ENCODE results near the gene CDCA8. TPM values are rescaled to one million over a fixed set of nuclear protein-coding genes. Genes with fewer than 3 reads are reported as not detected.
"Not testable (repeated sequence)": the region's sequence is repeated elsewhere in the genome, so short reads cannot be mapped to it uniquely, and the experiment has no call there.

CDCA8 gene
- total RNA-seq, 1 donor from 2014 or later = 0.78 TPM

DNA sequence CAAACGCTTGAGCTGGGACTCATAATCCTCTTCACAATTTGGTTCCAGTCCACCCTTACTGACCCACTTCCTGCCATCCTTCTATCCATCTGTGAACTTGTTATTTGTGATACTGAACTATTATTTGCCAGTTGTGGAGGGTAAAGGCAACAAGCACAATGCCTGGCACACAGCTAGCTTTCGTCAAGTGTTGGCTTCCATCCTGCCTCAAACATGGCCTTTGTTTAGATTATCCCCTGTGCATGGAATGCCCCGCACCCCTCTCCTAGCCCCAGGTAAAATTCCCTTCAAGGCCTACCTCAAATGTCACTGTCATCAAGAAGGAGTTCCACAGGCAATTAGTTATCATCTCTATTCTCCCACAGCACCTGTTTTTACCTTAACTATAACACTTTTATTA is 11.4 kb upstream of the CDCA8 start:
- intact Hi-C loops (cut with DNase I) = loop anchor here (10.0 kb wide), 1 partner anchor 76 kb away; no protein-coding TSS in a partner anchor
- TF ChIP-seq, protein P1, sequence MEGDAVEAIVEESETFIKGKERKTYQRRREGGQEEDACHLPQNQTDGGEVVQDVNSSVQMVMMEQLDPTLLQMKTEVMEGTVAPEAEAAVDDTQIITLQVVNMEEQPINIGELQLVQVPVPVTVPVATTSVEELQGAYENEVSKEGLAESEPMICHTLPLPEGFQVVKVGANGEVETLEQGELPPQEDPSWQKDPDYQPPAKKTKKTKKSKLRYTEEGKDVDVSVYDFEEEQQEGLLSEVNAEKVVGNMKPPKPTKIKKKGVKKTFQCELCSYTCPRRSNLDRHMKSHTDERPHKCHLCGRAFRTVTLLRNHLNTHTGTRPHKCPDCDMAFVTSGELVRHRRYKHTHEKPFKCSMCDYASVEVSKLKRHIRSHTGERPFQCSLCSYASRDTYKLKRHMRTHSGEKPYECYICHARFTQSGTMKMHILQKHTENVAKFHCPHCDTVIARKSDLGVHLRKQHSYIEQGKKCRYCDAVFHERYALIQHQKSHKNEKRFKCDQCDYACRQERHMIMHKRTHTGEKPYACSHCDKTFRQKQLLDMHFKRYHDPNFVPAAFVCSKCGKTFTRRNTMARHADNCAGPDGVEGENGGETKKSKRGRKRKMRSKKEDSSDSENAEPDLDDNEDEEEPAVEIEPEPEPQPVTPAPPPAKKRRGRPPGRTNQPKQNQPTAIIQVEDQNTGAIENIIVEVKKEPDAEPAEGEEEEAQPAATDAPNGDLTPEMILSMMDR (IDR thresholded peaks at IDR 0.05) = no peak

GRCh38 chr1:37682334-37682987 is 9.9 kb upstream of the CDCA8 start:
- TF ChIP-seq, protein P1 (IDR thresholded peaks at IDR 0.05) = peak; percentile 91
- intact Hi-C loops (cut with DNase I) = loop anchor here (10.0 kb wide), 1 partner anchor 78 kb away; no protein-coding TSS in a partner anchor
- peak; percentile 93 for ATAC-seq

More for the DNA sequence above, 11.4 kb upstream of the CDCA8 start:
- no peaks in the 10 kb centered on the region for H3K27me3 ChIP-seq
- no peak overlapping the region for H3K4me3 ChIP-seq
- peaks cover 11% of the 10 kb centered on the region for H3K4me1 ChIP-seq
- peaks cover 27% of the 10 kb centered on the region for H3K36me3 ChIP-seq
- no peak overlapping the region for H3K27ac ChIP-seq
- DNase-seq = no peak
- no peaks in the 10 kb centered on the region for H3K9me3 ChIP-seq
- no peak for ATAC-seq

DNA sequence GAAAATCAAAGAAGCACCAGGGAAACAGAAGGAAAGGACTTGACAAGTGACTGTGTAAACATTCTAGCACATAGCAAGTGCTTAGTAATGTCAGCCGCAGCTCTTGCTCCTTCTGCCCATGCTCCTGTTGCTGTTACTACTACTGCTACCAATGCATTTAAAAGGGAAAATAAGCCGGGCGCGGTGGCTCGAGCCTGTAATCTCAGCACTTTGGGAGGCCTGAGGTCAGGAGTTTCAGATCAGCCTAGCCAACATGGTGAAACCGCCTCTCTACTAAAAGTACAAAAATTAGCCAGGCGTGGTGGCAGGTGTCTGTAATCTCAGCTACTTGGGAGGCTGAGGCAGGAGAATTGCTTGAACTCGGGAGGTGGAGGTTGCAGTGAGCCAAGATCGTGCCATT is 8.1 kb upstream of the CDCA8 start:
- peaks cover 36% of the 10 kb centered on the region for H3K36me3 ChIP-seq
- H3K27me3 ChIP-seq, ATAC-seq, H3K4me1 ChIP-seq, H3K27ac ChIP-seq, H3K4me3 ChIP-seq, H3K9me3 ChIP-seq, DNase-seq: not testable (repeated sequence)
- intact Hi-C loops (cut with DNase I) = loop anchor here (10.0 kb wide), 1 partner anchor 79 kb away; no protein-coding TSS in a partner anchor

More at GRCh38 chr1:37682334-37682987, 9.9 kb upstream of the CDCA8 start:
- Histone ChIP-seq H3K36me3 (peaks cover 36% of the 10 kb centered on the region), H3K27me3 (no peaks in the 10 kb centered on the region), H3K9me3 (no peaks in the 10 kb centered on the region), H3K4me3 (no peak overlapping the region), H3K27ac (no peak overlapping the region), H3K4me1 (no peaks in the 10 kb centered on the region)
- DNase-seq = peak; percentile 70

- intact Hi-C loops (cut with DNase I) = loop anchor here (10.0 kb wide), 1 partner anchor 81 kb away; no protein-coding TSS in a partner anchor
- DNase-seq (no peak), ATAC-seq (no peak)
- peaks cover 36% of the 10 kb centered on the region for H3K36me3 ChIP-seq
- peaks cover 18% of the 10 kb centered on the region for H3K4me1 ChIP-seq
- H3K4me3 ChIP-seq = no peak overlapping the region
- TF ChIP-seq, protein P1 (IDR thresholded peaks at IDR 0.05) = no peak
- no peak overlapping the region for H3K27ac ChIP-seq
- no peaks in the 10 kb centered on the region for H3K9me3 ChIP-seq
- no peaks in the 10 kb centered on the region for H3K27me3 ChIP-seq
Measured at GRCh38 chr1:37685722-37686121, 6.6 kb upstream of the CDCA8 start.

DNA sequence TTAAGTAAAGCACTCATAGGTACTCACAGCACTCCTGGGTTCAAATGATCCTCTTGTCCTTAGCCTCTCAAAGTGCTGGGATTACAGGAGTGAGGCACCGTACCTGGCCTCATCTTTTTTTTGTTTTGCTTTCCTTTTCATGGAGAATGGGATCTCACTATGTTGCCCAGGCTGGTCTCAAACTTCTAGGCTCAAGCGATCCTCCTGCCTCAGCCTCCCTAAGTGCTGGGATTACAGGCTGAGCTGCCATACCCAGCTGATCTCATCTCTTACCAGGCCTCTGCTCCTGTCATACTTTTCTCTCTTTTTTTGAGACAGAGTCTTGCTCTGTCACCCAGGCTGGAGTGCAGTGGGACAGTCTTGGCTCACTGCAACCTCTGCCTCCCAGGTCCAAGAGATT is 4.6 kb upstream of the CDCA8 start:
- intact Hi-C loops (cut with DNase I) = loop anchor here (10.0 kb wide), 1 partner anchor 83 kb away; no protein-coding TSS in a partner anchor

DNA sequence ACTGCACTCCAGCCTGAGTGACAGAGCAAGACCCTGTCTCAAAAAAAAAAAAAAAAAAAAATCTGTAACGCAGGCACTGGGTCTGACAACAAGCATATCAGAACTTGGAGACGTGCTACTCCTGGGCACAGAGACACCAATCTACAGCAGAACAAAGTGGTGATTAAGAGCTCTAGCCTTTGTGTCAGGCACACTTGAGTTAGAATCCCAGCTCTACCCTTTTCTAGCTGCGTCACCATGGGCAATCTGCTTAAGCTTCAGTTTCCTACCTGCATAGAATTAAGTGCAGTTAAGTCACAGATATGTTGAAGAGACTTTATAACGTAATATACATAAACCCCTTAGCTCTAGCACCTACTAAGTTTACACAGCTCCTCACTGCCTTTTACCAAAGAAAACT is 3.4 kb upstream of the CDCA8 start:
- Histone ChIP-seq H3K36me3 (peaks cover 20% of the 10 kb centered on the region), H3K4me1 (peaks cover 32% of the 10 kb centered on the region), H3K4me3 (peak overlapping the region; percentile 84), H3K27me3 (no peaks in the 10 kb centered on the region), H3K9me3 (no peaks in the 10 kb centered on the region), H3K27ac (no peak overlapping the region)
- intact Hi-C loops (cut with DNase I) = loop anchor here (10.0 kb wide), 1 partner anchor 84 kb away; no protein-coding TSS in a partner anchor
- no peak for DNase-seq
- TF ChIP-seq, protein P1 (IDR thresholded peaks at IDR 0.05) = no peak
- ATAC-seq = no peak

More for the DNA sequence above, 4.6 kb upstream of the CDCA8 start:
- not testable (repeated sequence) for DNase-seq, H3K27me3 ChIP-seq, H3K9me3 ChIP-seq, H3K27ac ChIP-seq, H3K4me3 ChIP-seq, ATAC-seq
- peaks cover 29% of the 10 kb centered on the region for H3K4me1 ChIP-seq
- H3K36me3 ChIP-seq = peaks cover 32% of the 10 kb centered on the region
